DND-41 (cell line): Measurements from ENCODE around the gene KLHL30.

Experiments used
- ATAC-seq: fragments of 200-7000 bp; cut with Tn5 transposase; 3 replicates; pipeline ENCODE4 v1.9.1; 2021; ENCODE audit warnings: low read depth; ENCODE audit not compliant: insufficient read depth
- DNase-seq: peaks from one replicate; pipeline ENCODE4 v3.0.0-alpha.2; 2020
- H2AFZ ChIP-seq: 2 replicates; pipeline ENCODE4 v1.6.0; 2012; ENCODE audit warnings: low read depth, low read length
- H3K27ac ChIP-seq: 2 replicates; pipeline ENCODE4 v1.5.1; 2012; ENCODE audit warnings: low read length, inconsistent platforms
- H3K27me3 ChIP-seq: fragments of 200-600 bp; sonication (generic); 2 replicates; pipeline ENCODE4 v1.6.0; 2012; ENCODE audit warnings: low read length, mild to moderate bottlenecking, inconsistent platforms; ENCODE audit not compliant: insufficient read depth, poor library complexity
- H3K36me3 ChIP-seq: 2 replicates; pipeline ENCODE4 v1.5.1; 2012; ENCODE audit warnings: low read length, inconsistent platforms; ENCODE audit not compliant: insufficient read depth
- H3K4me1 ChIP-seq: 2 replicates; pipeline ENCODE4 v1.5.1; 2012; ENCODE audit warnings: mild to moderate bottlenecking, low read length; ENCODE audit not compliant: insufficient read depth
- H3K4me2 ChIP-seq: 2 replicates; pipeline ENCODE4 v1.6.0; 2012; ENCODE audit warnings: mild to moderate bottlenecking, moderate library complexity, low read length, inconsistent platforms; ENCODE audit not compliant: insufficient read depth
- H3K4me3 ChIP-seq, 2 experiments: fragments of 200-600 bp in 1 of 2; shearing (Covaris generic) in 1 of 2; 2 replicates each; pipeline ENCODE4 v1.5.1; 2012 to 2016; ENCODE audit warnings: inconsistent platforms in 2 of 2, low read length in 2 of 2, mild to moderate bottlenecking in 2 of 2, low read depth in 1 of 2, moderate library complexity in 1 of 2
- H3K79me2 ChIP-seq: 2 replicates; pipeline ENCODE4 v1.6.0; 2012; ENCODE audit warnings: low read length, inconsistent platforms; ENCODE audit not compliant: insufficient read depth
- H3K9ac ChIP-seq: 2 replicates; pipeline ENCODE4 v1.6.0; 2012; ENCODE audit warnings: low read depth, mild to moderate bottlenecking, inconsistent platforms, low read length, moderate library complexity
- H3K9me3 ChIP-seq: 2 replicates; pipeline ENCODE4 v1.5.1; 2012; ENCODE audit warnings: low read length, moderate library complexity, mild to moderate bottlenecking, inconsistent platforms; ENCODE audit not compliant: insufficient read depth, severe bottlenecking
- H4K20me1 ChIP-seq: 2 replicates; pipeline ENCODE4 v1.6.0; 2012; ENCODE audit warnings: low read length; ENCODE audit not compliant: insufficient read depth
- CTCF ChIP-seq: IDR thresholded peaks from 2 replicates; pipeline ENCODE4 v1.5.1; 2012; ENCODE audit warnings: borderline replicate concordance, low read length, moderate library complexity, mild to moderate bottlenecking; ENCODE audit not compliant: poor library complexity, severe bottlenecking; ENCODE audit errors: extremely low read depth
- EZH2 ChIP-seq: IDR thresholded peaks from 3 replicates; pipeline ENCODE4 v1.6.1; 2012; ENCODE audit warnings: borderline replicate concordance, low read depth, mild to moderate bottlenecking, moderate library complexity, low read length, inconsistent platforms; ENCODE audit not compliant: severe bottlenecking

KLHL30 gene

DNA sequence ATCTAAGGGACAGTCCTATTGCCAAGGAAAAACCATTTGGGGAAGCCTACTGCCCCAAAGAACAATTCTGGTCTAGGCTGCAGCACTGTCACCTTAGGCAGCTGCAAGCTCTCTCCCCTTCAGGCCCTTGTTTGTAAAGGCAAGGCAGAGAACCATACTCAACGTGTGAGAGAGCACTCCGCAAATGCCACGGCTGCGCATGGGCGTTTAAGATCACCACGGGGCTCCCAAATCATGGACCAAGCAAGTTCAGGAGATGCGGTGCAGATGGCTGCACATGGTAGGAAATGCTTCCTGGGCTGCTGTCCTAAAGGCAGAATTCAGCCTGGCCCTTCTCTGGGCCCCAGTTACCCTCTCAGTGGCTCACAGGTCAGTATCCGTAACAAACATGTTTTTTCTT is 35.8 kb downstream of the KLHL30 start:
- DNase-seq (no peak), ATAC-seq (no peak)
- Histone ChIP-seq H3K36me3 (peaks cover 94% of the 10 kb centered on the region), H3K4me3 (no peak overlapping the region), H3K9me3 (no peaks in the 10 kb centered on the region), H3K27me3 (no peaks in the 10 kb centered on the region), H2AFZ (no peak overlapping the region), H4K20me1 (peaks cover 20% of the 10 kb centered on the region), H3K9ac (no peak overlapping the region), H3K4me1 (no peaks in the 10 kb centered on the region), H3K4me2 (no peak overlapping the region), H3K79me2 (no peaks in the 10 kb centered on the region), H3K27ac (no peak overlapping the region)
- TF ChIP-seq CTCF = no peak
- TF ChIP-seq EZH2 = no peak

DNA sequence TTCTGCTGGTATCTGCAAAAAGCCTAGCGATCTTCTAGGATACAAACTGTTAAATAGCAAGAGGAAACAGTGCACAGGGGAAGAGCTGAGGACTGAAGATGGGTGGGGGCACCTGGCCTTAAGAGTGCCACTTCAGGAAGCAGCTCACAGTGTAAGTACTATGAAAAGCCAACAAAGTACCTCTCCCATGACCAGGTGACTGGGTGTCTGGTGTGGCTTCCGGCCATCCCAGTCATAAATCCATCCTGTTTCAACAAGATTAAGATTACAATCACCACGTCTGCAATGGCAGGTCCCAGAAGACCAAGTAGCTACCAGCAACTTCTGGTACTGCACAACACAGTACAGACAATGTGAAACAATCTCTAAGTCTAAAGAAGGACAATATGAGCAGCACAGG is 36.2 kb downstream of the KLHL30 start:
- Histone ChIP-seq H3K27ac (no peak overlapping the region), H2AFZ (no peak overlapping the region), H3K79me2 (no peaks in the 10 kb centered on the region), H3K9me3 (no peaks in the 10 kb centered on the region), H3K9ac (no peak overlapping the region), H3K36me3 (peaks cover 94% of the 10 kb centered on the region), H3K4me3 (no peak overlapping the region), H3K27me3 (no peaks in the 10 kb centered on the region), H3K4me2 (no peak overlapping the region), H3K4me1 (no peaks in the 10 kb centered on the region), H4K20me1 (peaks cover 19% of the 10 kb centered on the region)
- ATAC-seq (no peak), DNase-seq (no peak)
- TF ChIP-seq CTCF (no peak), EZH2 (no peak)

GRCh38 chr2:238176613-238177012 is 38.1 kb downstream of the KLHL30 start:
- no peak for ATAC-seq
- no peaks in the 10 kb centered on the region for H3K27me3 ChIP-seq
- H2AFZ ChIP-seq = no peak overlapping the region
- H4K20me1 ChIP-seq = peaks cover 15% of the 10 kb centered on the region
- no peaks in the 10 kb centered on the region for H3K79me2 ChIP-seq
- no peak for DNase-seq
- TF ChIP-seq EZH2 (no peak), CTCF (no peak)
- peaks cover 97% of the 10 kb centered on the region for H3K36me3 ChIP-seq
- no peak overlapping the region for H3K4me2 ChIP-seq
- H3K9me3 ChIP-seq = no peaks in the 10 kb centered on the region
- H3K9ac ChIP-seq = no peak overlapping the region
- H3K4me3 ChIP-seq = no peak overlapping the region
- H3K27ac ChIP-seq = no peak overlapping the region
- no peaks in the 10 kb centered on the region for H3K4me1 ChIP-seq

DNA sequence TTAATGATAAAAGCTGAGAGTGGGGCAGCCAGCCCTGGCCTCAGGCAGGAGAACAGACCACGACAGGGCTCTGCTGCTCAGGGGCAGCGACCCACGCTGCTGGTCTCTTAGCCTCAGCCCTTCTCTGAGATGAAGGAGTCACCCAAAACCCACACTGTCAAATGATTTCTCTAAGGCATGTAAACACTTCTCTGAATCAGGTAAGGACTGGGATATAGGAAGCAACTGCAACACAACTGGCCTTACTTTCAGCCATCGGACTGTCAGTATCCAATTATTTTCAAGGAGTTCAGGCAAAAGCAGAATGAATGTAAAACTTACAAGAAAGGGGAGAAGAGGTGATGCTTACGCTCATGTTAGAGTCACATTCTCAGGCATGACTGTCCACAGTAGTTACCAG is 42.1 kb downstream of the KLHL30 start:
- H3K4me2 ChIP-seq = no peak overlapping the region
- H3K36me3 ChIP-seq = peaks cover 96% of the 10 kb centered on the region
- H2AFZ ChIP-seq = no peak overlapping the region
- H3K9ac ChIP-seq = no peak overlapping the region
- H3K27ac ChIP-seq = no peak overlapping the region
- no peaks in the 10 kb centered on the region for H3K79me2 ChIP-seq
- H3K9me3 ChIP-seq = no peaks in the 10 kb centered on the region
- H3K27me3 ChIP-seq = no peaks in the 10 kb centered on the region
- DNase-seq (no peak), ATAC-seq (no peak)
- peaks cover 10% of the 10 kb centered on the region; the same call in 1 of the 2 replicates for H4K20me1 ChIP-seq
- TF ChIP-seq CTCF = no peak
- no peak for TF ChIP-seq EZH2
- H3K4me3 ChIP-seq = no peak overlapping the region
- no peaks in the 10 kb centered on the region for H3K4me1 ChIP-seq
